HCT116 (cell line): Measurements from ENCODE around the gene ERC2.

Experiments used
- EGR1 ChIP-seq: IDR thresholded peaks from 2 replicates; pipeline ENCODE4 v1.6.1; 2012; ENCODE audit warnings: low read depth
- JUND ChIP-seq: IDR thresholded peaks from 2 replicates; pipeline ENCODE4 v1.6.1; 2012
- POLR2A ChIP-seq: IDR thresholded peaks from 2 replicates; pipeline ENCODE4 v1.7.0; 2011; ENCODE audit warnings: borderline replicate concordance; ENCODE audit not compliant: insufficient read depth, insufficient read length; ENCODE audit errors: extremely low read depth
- TF ChIP-seq, protein P1 (sequence below): IDR thresholded peaks from 2 replicates; pipeline ENCODE4 v1.6.1; 2012; ENCODE audit warnings: low read depth
- TF ChIP-seq, protein P2 (sequence below), 3 experiments: fragments of 200-600 bp in 1 of 3; sonication (generic) in 1 of 3; IDR thresholded peaks in 2 of 3; conservative IDR thresholded peaks in 1 of 3; 2 replicates each; pipeline ENCODE4 v1.5.1; 2012 to 2017; ENCODE audit warnings: low read depth in 2 of 3, low read length in 2 of 3, antibody characterized with exemption in 1 of 3, borderline replicate concordance in 1 of 3, control low read depth in 1 of 3, mild to moderate bottlenecking in 1 of 3, mixed read lengths in 1 of 3, mixed run types in 1 of 3, moderate library complexity in 1 of 3; ENCODE audit not compliant: insufficient read depth in 1 of 3
- TF ChIP-seq, protein P3 (sequence below): IDR thresholded peaks from 2 replicates; pipeline ENCODE4 v1.6.1; 2012

DNA sequence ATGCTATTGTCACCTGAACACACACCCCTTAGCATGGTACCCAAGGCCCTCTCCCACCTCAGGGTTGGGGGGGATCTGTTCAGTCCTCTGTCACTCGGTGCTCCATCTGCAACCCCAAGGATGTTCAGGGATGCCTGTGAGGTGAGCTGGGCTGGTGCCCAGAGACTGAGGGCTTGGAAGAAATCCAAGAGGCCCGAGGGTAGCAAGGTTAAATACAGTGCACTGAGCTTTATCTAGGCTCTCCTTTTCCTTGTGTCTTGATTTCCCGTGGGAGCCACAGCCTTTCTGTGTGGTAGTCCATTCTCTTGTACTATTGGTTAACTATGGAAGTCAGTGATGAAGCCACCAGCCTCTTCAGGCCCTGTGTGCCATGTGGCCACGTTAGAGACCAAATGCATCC, 962.5 kb downstream of the ERC2 start:
- TF ChIP-seq, protein P1, sequence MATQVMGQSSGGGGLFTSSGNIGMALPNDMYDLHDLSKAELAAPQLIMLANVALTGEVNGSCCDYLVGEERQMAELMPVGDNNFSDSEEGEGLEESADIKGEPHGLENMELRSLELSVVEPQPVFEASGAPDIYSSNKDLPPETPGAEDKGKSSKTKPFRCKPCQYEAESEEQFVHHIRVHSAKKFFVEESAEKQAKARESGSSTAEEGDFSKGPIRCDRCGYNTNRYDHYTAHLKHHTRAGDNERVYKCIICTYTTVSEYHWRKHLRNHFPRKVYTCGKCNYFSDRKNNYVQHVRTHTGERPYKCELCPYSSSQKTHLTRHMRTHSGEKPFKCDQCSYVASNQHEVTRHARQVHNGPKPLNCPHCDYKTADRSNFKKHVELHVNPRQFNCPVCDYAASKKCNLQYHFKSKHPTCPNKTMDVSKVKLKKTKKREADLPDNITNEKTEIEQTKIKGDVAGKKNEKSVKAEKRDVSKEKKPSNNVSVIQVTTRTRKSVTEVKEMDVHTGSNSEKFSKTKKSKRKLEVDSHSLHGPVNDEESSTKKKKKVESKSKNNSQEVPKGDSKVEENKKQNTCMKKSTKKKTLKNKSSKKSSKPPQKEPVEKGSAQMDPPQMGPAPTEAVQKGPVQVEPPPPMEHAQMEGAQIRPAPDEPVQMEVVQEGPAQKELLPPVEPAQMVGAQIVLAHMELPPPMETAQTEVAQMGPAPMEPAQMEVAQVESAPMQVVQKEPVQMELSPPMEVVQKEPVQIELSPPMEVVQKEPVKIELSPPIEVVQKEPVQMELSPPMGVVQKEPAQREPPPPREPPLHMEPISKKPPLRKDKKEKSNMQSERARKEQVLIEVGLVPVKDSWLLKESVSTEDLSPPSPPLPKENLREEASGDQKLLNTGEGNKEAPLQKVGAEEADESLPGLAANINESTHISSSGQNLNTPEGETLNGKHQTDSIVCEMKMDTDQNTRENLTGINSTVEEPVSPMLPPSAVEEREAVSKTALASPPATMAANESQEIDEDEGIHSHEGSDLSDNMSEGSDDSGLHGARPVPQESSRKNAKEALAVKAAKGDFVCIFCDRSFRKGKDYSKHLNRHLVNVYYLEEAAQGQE, result no peak
- TF ChIP-seq, protein P2, sequence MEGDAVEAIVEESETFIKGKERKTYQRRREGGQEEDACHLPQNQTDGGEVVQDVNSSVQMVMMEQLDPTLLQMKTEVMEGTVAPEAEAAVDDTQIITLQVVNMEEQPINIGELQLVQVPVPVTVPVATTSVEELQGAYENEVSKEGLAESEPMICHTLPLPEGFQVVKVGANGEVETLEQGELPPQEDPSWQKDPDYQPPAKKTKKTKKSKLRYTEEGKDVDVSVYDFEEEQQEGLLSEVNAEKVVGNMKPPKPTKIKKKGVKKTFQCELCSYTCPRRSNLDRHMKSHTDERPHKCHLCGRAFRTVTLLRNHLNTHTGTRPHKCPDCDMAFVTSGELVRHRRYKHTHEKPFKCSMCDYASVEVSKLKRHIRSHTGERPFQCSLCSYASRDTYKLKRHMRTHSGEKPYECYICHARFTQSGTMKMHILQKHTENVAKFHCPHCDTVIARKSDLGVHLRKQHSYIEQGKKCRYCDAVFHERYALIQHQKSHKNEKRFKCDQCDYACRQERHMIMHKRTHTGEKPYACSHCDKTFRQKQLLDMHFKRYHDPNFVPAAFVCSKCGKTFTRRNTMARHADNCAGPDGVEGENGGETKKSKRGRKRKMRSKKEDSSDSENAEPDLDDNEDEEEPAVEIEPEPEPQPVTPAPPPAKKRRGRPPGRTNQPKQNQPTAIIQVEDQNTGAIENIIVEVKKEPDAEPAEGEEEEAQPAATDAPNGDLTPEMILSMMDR (IDR thresholded peaks at IDR 0.05 in 2 of 3, conservative IDR thresholded peaks at IDR 0.05 in 1 of 3; ENCODE audit: borderline replicate concordance in 1 of 3, insufficient read depth in 1 of 3, low read depth in 2 of 3, low read length in 2 of 3), result no peak
- no peak for TF ChIP-seq JUND
- no peak for TF ChIP-seq EGR1
- TF ChIP-seq POLR2A, result no peak
- TF ChIP-seq, protein P3, sequence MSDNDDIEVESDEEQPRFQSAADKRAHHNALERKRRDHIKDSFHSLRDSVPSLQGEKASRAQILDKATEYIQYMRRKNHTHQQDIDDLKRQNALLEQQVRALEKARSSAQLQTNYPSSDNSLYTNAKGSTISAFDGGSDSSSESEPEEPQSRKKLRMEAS, result no peak
